GM18526 (cell line): Measurements from ENCODE around the gene DAAM2.

ENCODE experiments used
- POLR2A ChIP-seq: IDR thresholded peaks from 3 replicates; pipeline ENCODE4 v1.6.1; 2011; ENCODE audit not compliant: insufficient read length; ENCODE audit errors: extremely low read depth

The DAAM2 gene

GRCh38 chr6:39912446-39912845, 120.3 kb downstream of the DAAM2 start:
- TF ChIP-seq POLR2A, result no peak

GRCh38 chr6:39913391-39913916, 121.3 kb downstream of the DAAM2 start:
- TF ChIP-seq POLR2A, result no peak

GRCh38 chr6:39914239-39914638, 122.1 kb downstream of the DAAM2 start:
- TF ChIP-seq POLR2A, result no peak

- TF ChIP-seq POLR2A, result no peak
Measured at GRCh38 chr6:39915866-39916265, 123.7 kb downstream of the DAAM2 start.

- no peak for TF ChIP-seq POLR2A
Measured at GRCh38 chr6:39917329-39917728, 125.2 kb downstream of the DAAM2 start.

- no peak for TF ChIP-seq POLR2A
Measured at GRCh38 chr6:39917981-39918380, 125.8 kb downstream of the DAAM2 start.

- no peak for TF ChIP-seq POLR2A
Measured at GRCh38 chr6:39918831-39919230, 126.7 kb downstream of the DAAM2 start.

- no peak for TF ChIP-seq POLR2A
Measured at GRCh38 chr6:39920157-39920556, 128.0 kb downstream of the DAAM2 start.

GRCh38 chr6:39922821-39923220, 130.6 kb downstream of the DAAM2 start:
- no peak for TF ChIP-seq POLR2A

GRCh38 chr6:39923394-39923793, 131.2 kb downstream of the DAAM2 start:
- TF ChIP-seq POLR2A, result no peak

- no peak for TF ChIP-seq POLR2A
Measured at GRCh38 chr6:39923861-39924260, 131.7 kb downstream of the DAAM2 start.

GRCh38 chr6:39924283-39924682, 132.1 kb downstream of the DAAM2 start:
- no peak for TF ChIP-seq POLR2A

- no peak for TF ChIP-seq POLR2A
Measured at GRCh38 chr6:39925191-39925930, 133.2 kb downstream of the DAAM2 start.

- TF ChIP-seq POLR2A, result no peak
Measured at GRCh38 chr6:39925931-39926290, 133.7 kb downstream of the DAAM2 start.

GRCh38 chr6:39926668-39927067, 134.5 kb downstream of the DAAM2 start:
- TF ChIP-seq POLR2A, result no peak

GRCh38 chr6:39927159-39927558, 135.0 kb downstream of the DAAM2 start:
- no peak for TF ChIP-seq POLR2A
